NCI-H2029 treated with DMSO at 0.1 percent for 48 hours (cell line): ENCODE results near the gene GMPS.
A peak's percentile ranks its signal among the peaks of the same experiment; 100 is the strongest.
"Not testable (repeated sequence)": the region's sequence is repeated elsewhere in the genome, so short reads cannot be mapped to it uniquely, and the experiment has no call there.

ENCODE experiments used
- DNase-seq: peaks from one replicate; lab custom pipeline; 2025; lab: John Stamatoyannopoulos, UW

Gene GMPS

DNA sequence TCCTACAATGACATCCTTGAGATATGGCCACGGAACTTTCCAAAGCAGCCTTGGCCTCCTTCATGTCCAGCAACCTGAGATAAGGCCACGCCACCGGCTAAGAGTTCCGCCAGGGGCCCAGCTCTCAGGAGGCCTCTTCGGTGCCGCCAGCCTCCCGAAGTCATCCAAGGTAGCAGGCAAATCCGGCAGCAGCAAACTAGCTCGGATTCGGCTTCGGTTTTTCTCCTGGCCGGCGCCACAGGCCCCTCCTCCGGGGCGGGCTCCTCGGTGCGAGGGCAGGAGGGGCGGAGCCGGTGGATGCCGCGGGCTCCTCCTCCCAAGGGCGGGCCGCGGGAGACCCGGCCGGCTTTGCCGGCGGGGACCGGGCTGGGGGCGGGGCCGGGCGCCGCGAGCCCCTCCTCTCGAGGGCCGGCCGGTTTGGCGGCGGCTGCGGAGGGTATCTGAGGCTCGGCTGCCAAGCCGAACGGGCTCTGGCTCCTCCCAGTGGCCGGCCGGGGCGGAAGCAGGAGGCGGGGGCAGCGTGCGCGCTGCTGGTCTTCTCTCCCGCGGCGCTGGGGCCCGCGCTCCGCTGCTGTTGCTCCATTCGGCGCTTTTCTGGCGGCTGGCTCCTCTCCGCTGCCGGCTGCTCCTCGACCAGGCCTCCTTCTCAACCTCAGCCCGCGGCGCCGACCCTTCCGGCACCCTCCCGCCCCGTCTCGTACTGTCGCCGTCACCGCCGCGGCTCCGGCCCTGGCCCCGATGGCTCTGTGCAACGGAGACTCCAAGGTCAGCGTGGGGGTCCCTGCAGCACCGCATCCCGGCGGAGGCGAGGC, at the start of gene GMPS:
Gene GMPS, plus strand, starts transcription at position 518 of the 812 bp plus-strand sequence. Its CDS starts 221 bp downstream, at position 739.
- peak; percentile 81 for DNase-seq

DNA sequence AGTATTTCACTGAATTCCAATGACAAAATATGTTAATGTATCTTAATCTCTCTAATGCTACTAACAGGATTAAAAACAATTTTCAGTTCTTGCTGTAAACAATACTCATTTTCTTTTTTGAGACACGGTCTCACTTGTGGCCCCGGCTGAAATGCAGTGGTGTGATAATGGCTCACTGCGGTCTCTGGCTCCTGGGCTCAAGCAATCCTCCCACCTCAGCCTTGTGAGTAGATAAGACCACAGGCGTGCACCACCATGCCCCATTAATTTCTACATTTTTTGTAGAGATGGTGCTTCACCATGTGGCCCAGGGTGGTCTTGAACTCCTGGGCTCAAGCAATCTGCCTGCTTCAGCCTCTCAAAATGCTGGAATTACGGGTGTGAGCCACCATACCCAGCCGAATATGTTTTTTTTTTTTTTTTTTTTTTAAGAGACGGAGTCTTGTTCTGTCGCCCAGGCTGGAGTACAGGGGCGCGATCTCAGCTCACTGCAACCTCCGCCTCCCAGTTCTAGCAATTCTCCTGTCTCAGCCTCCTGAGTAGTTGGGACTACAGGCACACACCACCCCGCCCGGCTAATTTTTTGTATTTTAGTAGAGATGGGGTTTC, 41.9 kb upstream of the GMPS start:
- DNase-seq = not testable (repeated sequence)

DNA sequence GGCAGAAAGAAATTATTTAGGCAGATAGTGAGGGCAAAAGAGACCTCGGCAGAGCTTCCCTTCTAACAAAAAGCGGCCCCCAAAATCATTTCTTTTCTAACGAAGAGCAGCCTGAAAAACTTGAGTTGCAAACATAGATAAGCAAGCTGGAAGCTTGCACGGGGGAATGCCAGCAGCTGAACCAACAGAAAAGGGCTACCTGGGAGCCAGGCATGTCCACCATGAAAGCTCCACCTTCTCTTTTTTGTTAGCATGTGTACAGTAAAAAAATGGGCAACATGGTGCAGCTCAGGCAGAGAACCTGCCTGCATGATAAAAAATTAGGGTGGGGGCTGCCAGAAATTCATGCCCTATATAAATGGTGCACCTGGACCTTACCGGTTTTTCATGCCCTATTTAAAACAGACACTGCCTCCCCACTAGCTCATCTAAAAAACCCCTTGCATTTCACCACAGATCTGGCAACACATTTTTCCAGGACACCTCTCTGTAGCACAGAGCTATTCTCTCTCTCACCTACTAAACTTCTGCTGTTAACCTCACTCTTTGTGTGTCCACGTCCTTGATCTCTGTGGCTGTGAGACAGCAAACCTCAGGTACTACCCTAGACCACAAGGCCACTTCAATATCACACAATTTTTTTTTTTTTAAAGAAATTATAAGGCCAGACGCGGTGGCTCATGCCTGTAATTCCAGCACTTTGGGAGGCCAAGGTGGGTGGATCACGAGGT, 34.9 kb upstream of the GMPS start:
- DNase-seq = no peak

DNA sequence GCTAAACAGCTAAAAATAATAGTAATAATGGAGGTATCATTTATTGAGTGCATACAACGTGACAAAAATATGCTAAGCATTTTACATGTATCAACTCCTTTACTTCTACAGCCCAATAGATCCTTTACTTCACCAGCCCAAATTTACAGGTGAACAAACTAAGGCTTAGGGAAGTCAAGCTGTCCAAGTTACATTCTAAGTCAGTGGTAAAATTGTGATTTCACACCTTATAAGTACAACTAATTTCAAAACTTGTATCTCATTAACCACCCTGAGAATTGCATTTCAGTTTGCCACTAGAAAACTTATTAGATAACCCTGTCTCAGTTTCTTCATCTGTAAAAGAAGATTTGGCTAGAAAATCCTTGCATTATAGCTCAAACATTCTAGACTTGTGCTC, 26.9 kb upstream of the GMPS start:
- no peak for DNase-seq

DNA sequence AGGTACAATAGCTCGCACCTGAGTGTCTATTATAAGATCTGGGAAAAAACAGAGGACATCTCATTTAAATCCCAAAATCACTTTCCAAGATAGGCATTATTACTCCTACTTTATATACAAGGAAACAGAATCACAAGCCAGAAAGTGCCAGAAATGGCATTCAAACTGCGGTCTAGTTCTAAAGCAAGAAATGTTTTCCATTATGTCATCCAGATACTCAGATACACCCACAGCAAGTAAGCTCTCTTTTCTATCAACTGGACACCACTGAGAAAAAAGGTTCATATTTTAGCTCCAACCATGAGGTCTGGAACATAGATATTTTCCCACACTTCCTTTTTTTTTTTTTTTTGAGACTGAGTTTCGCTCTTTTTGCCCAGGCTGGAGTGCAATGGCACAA, 24.3 kb upstream of the GMPS start:
- no peak for DNase-seq

DNA sequence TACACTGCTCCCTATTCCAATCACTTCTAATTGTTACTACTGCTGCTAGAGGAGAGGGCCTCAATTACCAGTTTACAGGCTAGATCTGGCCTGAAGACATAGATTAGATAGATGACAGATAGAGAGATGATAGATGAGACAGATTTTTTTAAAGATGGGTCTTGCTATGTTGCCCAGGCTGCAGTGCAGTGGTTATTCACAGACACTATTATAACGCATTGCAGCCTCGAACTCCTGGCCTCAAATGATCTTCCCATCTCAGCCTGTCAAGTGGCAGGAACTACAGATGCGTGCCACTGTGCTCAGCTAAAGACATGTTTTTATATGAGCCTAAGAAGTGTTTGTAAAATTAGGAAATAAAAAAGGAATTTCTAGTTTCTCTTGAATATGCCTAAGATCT, 22.5 kb upstream of the GMPS start:
- no peak for DNase-seq

DNA sequence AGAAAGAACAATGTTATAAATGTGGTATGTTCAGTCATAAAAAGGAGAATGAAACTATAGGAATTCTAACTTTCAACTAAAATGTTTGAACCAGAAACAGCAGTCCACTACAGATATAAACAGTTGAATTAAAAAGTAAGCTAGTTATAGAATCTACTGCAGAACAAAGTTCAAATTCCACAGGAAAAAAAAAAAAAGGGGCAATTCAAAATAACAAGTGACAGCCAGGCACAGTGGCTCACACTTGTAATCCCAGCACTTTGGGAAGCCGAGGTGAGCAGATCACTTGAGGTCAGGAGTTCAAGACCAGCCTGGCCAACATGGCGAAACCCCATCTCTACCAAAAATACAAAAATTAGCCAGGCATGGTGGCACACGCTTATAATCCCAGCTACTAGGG, 21.0 kb upstream of the GMPS start:
- not testable (repeated sequence) for DNase-seq

DNA sequence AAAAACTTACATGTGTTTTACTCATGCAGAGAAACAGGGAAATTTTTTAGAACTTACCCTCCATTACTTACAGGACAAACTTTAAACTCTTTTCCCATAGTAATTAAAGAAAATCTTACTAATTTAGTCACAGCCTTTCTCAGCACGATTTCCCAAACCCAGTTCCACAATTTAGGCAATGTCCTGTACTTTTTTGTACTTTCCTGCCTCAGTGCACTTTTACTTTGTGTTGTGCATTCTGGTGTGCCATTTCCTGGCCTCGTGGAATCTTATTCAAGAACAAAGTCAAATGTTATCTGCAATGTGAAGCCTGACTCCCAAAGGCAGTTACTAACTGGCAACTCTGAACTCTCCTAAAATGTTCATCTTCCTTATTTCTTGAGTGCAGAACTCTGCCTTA, 18.1 kb upstream of the GMPS start:
- DNase-seq = no peak

DNA sequence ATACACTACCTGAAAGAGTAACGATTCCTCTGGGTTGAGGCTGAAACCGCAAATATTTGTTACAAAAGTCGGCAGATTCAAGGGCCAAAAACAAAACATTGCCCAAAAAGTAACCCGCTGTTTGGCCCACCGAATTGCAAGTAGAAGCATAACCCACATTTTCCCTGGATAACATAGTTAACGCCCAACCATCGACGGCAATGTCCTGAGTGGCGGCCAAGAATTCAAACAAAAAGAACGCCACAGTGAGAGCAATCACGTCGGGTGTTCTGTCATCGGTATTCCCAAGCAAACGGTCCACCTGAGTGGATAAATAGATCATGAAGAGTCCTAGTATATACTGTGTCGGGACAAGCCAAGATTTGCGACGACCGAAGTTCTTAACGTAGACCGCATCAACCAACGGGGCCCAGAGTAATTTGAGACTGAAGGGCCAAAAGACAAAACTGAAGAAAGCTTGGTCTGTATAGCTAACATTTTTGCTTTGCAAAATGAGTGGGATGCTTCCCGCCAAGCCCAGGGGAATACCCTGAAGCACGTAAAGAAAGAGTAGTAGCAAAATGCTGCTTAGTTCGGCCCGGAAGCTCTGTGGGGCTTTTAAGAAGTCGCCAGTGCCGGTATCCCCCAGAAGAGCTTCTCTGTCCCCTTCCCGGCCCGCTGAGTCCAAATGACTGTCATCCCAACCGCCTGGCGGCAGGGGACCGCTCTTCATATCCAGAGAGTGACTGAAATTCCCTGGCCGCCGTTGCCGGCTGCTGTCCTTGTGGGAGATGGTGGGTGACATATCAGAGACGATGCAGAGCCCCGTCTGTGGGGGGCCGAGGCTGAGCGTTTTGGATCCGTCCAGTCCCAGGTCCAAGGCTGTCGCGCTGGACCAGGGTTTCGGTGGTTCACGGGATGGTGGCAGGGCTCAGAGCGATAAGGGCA, 17.0 kb upstream of the GMPS start:
- no peak for DNase-seq

DNA sequence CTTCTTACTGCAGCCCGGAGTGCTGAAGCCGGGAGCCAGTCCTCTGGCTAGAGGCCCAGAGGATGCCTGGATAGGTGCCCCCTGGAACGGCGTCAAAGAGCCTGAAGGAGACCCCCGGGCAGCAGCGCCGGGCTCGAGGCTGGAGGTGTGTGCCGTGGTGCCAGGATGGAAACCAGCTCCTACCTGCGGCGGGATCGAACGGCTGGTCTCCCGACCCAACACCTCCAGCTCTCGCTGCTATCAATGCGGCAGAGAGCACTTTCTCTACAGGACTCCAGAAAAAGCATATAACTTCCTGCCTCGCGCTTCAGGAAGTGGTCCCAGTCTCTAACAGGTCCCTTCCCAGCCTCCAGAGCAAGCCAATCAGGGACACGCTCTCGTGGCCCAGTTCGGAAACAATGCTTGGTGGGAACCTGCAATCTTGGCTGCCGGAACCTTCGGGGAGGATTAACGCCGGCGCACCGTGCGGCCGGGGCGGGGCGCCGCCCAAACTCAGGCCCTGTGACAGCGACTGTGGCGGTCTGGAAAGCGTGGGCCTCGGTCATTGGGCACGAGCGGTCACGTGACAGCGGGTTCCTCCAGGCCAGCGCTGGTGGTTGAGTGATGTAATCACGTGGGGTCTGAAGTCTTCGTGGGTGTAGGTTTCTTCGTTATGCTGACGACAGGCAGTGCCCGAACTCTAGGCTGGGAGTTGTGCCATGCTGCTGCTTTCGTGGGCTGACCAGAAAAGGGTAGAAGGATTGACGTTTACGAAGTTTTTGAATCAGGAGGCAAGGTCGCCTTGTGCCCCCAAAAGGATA, 16.1 kb upstream of the GMPS start, which contains the start of gene SLC33A1:
Gene SLC33A1, minus strand, starts transcription at position 287 of the 800 bp plus-strand sequence. CDS start 430 bp downstream, outside the sequence.
- peak; percentile 95 for DNase-seq

DNA sequence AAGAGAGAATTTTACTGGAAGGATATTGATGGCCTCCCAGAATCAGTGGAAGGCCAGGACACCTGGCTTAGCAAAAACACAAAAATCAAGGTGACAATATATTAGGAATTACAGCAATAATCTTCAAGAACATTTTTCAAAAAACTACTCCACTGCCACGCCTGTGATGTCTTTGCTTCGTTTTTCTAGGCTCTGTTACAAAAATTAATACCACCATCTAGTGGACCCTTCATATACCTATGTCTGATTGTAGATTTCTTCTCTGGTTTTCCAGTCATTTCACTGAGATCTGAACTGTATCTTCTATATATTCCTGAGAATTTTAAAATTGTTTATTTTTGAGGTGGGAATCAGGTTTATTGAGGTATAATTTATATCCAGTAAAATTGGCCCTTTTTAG, 10.6 kb upstream of the GMPS start:
- no peak for DNase-seq

DNA sequence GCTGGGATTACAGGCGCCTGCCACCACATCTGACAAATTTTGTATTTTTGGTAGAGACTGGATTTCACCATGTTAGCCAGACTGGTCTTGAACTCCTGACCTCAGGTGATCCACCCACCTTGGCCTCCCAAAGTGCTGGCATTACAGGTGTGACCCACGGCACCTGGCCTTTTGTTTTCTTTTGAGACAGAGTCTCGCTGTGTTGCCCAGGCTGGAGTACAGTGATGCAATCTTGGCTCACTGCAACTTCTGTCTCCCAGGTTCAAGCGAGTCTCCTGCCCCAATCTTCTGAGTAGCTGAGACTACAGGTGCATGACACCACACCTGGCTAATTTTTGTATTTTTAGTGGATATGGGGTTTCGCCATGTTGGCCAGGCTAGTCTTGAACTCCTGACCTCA, 10.0 kb upstream of the GMPS start:
- not testable (repeated sequence) for DNase-seq

DNA sequence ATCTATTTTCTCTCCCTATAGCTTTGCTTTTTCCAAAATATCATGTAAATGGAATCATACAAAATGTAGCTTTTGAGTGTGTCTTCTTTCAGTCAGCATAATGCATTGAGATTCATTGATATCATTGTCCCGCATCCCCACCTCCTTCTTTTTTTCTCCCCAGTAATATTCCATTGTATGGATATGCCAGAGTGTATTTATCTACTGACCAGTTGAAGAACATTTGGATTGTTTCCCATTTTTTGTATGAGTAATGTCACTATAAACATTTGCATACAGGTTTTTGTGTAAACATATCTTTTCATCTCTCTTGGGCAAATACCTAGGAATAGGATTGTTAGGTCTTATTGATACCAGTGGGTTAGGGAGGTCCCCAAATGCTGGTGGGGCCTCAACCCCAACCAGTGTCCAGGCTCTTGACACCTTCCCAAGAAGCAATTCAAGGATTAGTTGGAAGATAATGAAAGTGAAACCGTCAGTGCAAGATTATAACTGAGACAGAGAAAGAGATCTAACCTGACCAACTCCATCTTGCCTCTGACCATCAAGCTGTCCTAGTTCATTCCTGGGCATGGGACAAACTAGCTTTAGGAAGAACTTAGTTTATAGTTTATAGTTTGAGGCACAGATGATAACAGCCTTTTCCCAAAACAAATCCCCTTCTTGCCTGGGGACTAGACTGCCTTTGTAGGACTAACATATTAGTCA, 8.8 kb upstream of the GMPS start:
- no peak for DNase-seq

DNA sequence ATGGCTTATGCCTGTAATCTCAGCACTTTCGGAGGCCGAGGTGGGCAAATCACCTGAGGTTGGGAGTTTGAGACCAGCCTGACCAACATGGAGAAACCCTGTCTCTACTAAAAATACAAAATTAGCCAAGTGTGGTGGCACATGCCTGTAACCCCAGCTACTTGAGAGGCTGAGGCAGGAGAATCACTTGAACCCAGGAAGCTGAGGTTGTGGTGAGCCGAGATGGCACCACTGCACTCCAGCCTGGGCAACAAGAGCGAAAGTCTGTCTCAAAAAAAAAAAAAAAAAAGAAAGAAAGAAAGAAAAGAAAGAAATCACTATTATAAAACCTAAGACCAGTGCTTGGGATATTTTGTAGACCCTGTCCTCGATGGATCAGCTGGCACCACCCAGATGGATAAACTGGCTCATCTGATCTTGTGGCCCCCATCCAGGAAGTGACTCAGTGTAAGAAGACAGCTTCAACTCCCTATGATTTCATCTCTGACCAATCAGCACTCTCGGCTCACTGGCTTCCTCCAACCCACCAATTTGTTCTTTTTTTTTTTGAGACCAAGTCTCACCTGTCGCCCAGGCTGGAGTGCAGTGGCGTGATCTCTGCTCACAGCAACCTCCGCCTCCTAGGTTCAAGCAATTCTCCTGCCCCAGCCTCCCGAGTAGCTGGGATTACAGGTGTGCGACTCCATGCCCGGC, 8.0 kb upstream of the GMPS start:
- not testable (repeated sequence) for DNase-seq

DNA sequence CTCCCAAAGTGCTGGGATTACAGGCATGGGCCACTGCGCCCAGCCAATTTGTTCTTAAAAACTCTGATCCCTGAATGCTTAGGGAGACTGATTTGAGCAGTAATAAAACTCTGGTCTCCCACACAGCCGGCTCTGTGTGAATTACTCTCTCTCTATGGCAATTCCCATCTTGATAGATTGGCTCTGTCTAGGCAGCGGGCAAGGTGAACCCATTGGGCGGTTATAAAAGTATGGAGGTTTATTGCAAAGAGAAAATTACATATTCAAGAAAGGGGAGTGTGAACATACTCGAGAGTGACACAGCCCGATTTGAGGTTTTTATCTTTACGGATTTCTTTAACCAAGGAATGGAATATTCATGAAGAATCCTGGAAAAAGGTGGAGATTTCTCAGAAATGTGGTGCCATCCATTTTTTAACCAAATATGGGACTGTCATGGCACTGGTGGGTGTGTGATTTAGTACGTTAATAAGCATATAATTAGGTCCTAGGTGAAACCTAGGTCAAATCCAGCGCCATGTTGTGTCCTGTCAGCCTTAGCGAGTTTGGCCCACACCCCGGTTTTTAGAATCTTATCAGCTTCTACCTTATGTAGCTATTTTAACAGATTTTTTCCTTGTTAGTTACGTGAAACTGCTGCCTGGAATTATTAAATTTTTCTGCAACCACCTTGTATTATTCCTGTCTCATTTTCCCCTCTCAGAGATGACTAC, 7.2 kb upstream of the GMPS start:
- no peak for DNase-seq

DNA sequence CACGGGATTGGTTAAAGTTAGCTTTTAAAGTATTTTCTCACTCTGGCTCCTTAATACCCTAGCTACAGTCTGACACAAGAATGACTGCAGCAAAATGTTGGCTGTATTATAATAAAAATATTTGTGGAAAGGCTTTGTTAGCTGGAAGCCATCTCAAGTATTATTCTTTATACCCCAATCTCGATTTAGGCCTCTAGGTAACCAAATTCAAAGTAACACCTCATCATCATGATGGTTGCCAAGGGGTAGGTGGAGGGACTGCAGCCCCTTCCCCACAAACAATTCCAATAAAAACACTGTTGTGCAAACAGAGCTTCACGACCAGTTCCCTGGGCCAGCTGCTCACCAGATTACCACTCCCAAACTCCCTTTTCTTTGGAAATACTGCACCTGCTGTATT, 759 bp upstream of the GMPS start:
- no peak for DNase-seq

DNA sequence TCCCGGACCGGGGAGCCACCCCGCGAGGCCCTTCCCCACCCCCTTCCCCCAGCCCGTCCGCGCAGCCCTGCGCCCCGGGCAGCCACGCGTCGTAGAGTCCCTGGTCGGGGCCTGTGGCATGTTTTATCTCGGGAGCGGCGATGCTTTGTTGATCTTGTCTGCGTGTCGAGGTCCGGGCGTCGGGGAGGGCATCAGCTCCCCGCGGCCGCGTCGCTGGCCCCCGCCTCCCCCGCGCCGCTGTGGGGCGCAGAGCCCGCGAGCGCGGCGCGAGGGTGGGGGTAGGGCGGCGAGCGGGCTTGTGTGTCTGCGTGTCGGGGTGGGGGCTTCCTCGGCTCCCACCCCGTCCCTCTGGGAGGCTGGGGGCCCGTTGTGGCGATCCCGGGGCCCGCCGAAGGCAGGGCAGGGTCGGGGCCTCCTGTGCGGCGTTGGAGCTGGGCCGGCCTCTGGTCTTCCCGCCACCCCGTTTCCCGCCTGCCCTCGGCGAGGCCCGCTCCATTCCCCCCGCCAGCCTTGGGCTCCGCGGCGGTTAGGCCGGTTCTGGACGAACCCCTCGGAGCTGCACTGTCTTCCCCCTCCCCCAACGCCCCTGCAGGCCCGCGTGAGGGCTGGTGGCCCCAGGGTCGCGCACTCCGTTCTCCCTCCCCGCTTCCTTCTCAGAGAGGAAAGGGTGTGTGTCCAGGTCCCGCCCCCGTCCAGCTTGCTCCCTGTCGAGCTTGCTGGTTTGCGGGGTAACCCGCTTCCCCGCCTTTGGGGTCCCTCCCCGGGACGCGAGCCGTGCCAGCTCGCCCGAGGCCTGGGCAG, 695 bp downstream of the GMPS start:
- DNase-seq = no peak

DNA sequence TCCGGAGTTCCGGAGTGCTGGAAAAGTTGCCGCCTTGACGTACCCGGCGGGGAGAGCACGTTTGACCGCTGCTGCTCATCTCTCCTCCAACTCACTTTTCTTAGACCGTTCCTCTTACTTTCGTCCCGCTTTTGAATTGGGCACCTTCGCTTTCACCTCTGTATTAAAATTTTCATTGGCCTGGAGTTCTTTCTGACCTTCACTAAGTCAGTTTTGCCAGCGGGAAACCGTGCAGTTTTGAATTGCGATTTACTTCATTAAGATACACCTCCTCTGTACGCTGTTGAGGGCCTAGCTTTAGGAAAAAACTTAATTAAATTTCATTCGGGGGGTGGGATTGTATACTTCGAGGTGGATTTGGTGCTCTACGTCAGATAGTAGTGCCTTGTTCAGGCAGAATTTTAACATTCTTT, 1.3 kb downstream of the GMPS start:
- no peak for DNase-seq
